Ectodermal cell (in vitro differentiated cells): ENCODE measurements around the gene SCAMP5.

Experiments used
- H3K27ac ChIP-seq: 2 replicates; pipeline ENCODE4 v1.7.0; 2013; ENCODE audit warnings: mild to moderate bottlenecking, low read depth, low read length; ENCODE audit not compliant: insufficient read depth, poor library complexity, severe bottlenecking
- H3K27me3 ChIP-seq: 2 replicates; pipeline ENCODE4 v1.7.0; 2013; ENCODE audit warnings: mild to moderate bottlenecking, low read length; ENCODE audit not compliant: insufficient read depth, control insufficient read depth, poor library complexity, severe bottlenecking
- H3K36me3 ChIP-seq: one replicate; pipeline ENCODE4 v1.7.0; 2013; ENCODE audit warnings: low read length; ENCODE audit not compliant: control insufficient read depth, insufficient read depth
- H3K4me1 ChIP-seq: one replicate; pipeline ENCODE4 v1.7.0; 2013; ENCODE audit warnings: low read length; ENCODE audit not compliant: control insufficient read depth, insufficient read depth
- H3K4me3 ChIP-seq: 2 replicates; pipeline ENCODE4 v1.7.0; 2013; ENCODE audit warnings: low read depth, low read length, control low read depth; ENCODE audit not compliant: insufficient read depth
- H3K9me3 ChIP-seq: 2 replicates; pipeline ENCODE4 v1.7.0; 2013; ENCODE audit warnings: mild to moderate bottlenecking, low read length, moderate library complexity; ENCODE audit not compliant: control insufficient read depth
- WGBS, 2 experiments: methylation state at CpG; one replicate each; pipeline ENCODE4 v1.1.7; 2013; ENCODE audit warnings: missing lambda C conversion rate in 2 of 2; 5-methylcytosine and 5-hydroxymethylcytosine counted together

The SCAMP5 gene

GRCh38 chr15:75042730-75043508 lies 47.6 kb downstream of the SCAMP5 start:
- Histone ChIP-seq H3K27me3 (no peaks in the 10 kb centered on the region), H3K36me3 (no peaks in the 10 kb centered on the region), H3K27ac (no peak overlapping the region), H3K9me3 (no peaks in the 10 kb centered on the region), H3K4me3 (no peak overlapping the region), H3K4me1 (peaks cover 13% of the 10 kb centered on the region)
- WGBS, 2 experiments = 84 to 86% methylated on average over 12 of the region's 12 CpGs

GRCh38 chr15:75043509-75044257 lies 48.3 kb downstream of the SCAMP5 start:
- Histone ChIP-seq H3K4me1 (peaks cover 13% of the 10 kb centered on the region), H3K27me3 (no peaks in the 10 kb centered on the region), H3K4me3 (no peak overlapping the region), H3K27ac (no peak overlapping the region), H3K9me3 (no peaks in the 10 kb centered on the region), H3K36me3 (no peaks in the 10 kb centered on the region)
- 92 to 93% methylated on average over 20 of the region's 20 CpGs for WGBS, 2 experiments

- Histone ChIP-seq H3K4me1 (peaks cover 13% of the 10 kb centered on the region), H3K9me3 (no peaks in the 10 kb centered on the region), H3K36me3 (no peaks in the 10 kb centered on the region), H3K4me3 (no peak overlapping the region), H3K27me3 (no peaks in the 10 kb centered on the region), H3K27ac (no peak overlapping the region)
- 95 to 97% methylated on average over 14 of the region's 14 CpGs for WGBS, 2 experiments
Observed at GRCh38 chr15:75044258-75044878, 49.0 kb downstream of the SCAMP5 start.

GRCh38 chr15:75045332-75046015 lies 50.1 kb downstream of the SCAMP5 start:
- Histone ChIP-seq H3K4me1 (peaks cover 13% of the 10 kb centered on the region), H3K27me3 (no peaks in the 10 kb centered on the region), H3K27ac (no peak overlapping the region), H3K9me3 (no peaks in the 10 kb centered on the region), H3K36me3 (no peaks in the 10 kb centered on the region), H3K4me3 (no peak overlapping the region)
- WGBS, 2 experiments = 96% methylated on average over 6 of the region's 6 CpGs

GRCh38 chr15:75048394-75048793 lies 53.0 kb downstream of the SCAMP5 start:
- H3K27ac ChIP-seq = no peak overlapping the region
- H3K4me1 ChIP-seq = peaks cover 13% of the 10 kb centered on the region
- H3K9me3 ChIP-seq = no peaks in the 10 kb centered on the region
- H3K27me3 ChIP-seq = no peaks in the 10 kb centered on the region
- WGBS, 2 experiments = 94 to 96% methylated on average over 10 of the region's 10 CpGs
- no peaks in the 10 kb centered on the region for H3K36me3 ChIP-seq
- H3K4me3 ChIP-seq = no peak overlapping the region

GRCh38 chr15:75049392-75049791 lies 54.0 kb downstream of the SCAMP5 start:
- peaks cover 13% of the 10 kb centered on the region for H3K4me1 ChIP-seq
- no peaks in the 10 kb centered on the region for H3K27me3 ChIP-seq
- H3K36me3 ChIP-seq = no peaks in the 10 kb centered on the region
- WGBS, 2 experiments = 93 to 96% methylated on average over 11 of the region's 11 CpGs
- no peak overlapping the region for H3K27ac ChIP-seq
- H3K9me3 ChIP-seq = no peaks in the 10 kb centered on the region
- H3K4me3 ChIP-seq = no peak overlapping the region

GRCh38 chr15:75050283-75050682 lies 54.9 kb downstream of the SCAMP5 start:
- H3K4me3 ChIP-seq = no peak overlapping the region
- H3K27me3 ChIP-seq = no peaks in the 10 kb centered on the region
- H3K9me3 ChIP-seq = no peaks in the 10 kb centered on the region
- WGBS, 2 experiments = 99 to 100% methylated on average over 2 of the region's 2 CpGs
- H3K4me1 ChIP-seq = peaks cover 13% of the 10 kb centered on the region
- no peaks in the 10 kb centered on the region for H3K36me3 ChIP-seq
- no peak overlapping the region for H3K27ac ChIP-seq

- no peak overlapping the region for H3K27ac ChIP-seq
- H3K4me3 ChIP-seq = no peak overlapping the region
- H3K4me1 ChIP-seq = peaks cover 11% of the 10 kb centered on the region
- WGBS, 2 experiments = 86 to 90% methylated on average over 6 of the region's 6 CpGs
- no peaks in the 10 kb centered on the region for H3K27me3 ChIP-seq
- no peaks in the 10 kb centered on the region for H3K9me3 ChIP-seq
- no peaks in the 10 kb centered on the region for H3K36me3 ChIP-seq
Observed at GRCh38 chr15:75051191-75051608, 55.8 kb downstream of the SCAMP5 start.

GRCh38 chr15:75051711-75052110 lies 56.3 kb downstream of the SCAMP5 start:
- Histone ChIP-seq H3K4me1 (peaks cover 6% of the 10 kb centered on the region), H3K4me3 (no peak overlapping the region), H3K27ac (no peak overlapping the region), H3K36me3 (no peaks in the 10 kb centered on the region), H3K9me3 (no peaks in the 10 kb centered on the region), H3K27me3 (no peaks in the 10 kb centered on the region)
- 93 to 94% methylated on average over 4 of the region's 4 CpGs for WGBS, 2 experiments
